CD8-positive, alpha-beta memory T cell (primary cell): ENCODE data around the gene BCR. TPM values are rescaled to one million over a fixed set of nuclear protein-coding genes. Genes with fewer than 3 reads are reported as not detected.

Experiments used
- CTCF ChIA-PET: fragments of 350-600 bp; sonication (Branson Sonifier 250); formaldehyde crosslinking; loops from one replicate; lab custom pipeline; 2021; ENCODE audit warnings: antibody characterized with exemption; lab: Charles Lee
- POLR2A ChIA-PET: fragments of 350-600 bp; sonication (Branson Sonifier 250); formaldehyde crosslinking; loops from one replicate; lab custom pipeline; 2021; ENCODE audit warnings: antibody characterized with exemption; lab: Charles Lee
- DNase-seq, 5 donors: peaks; one replicate each; pipeline versions ENCODE4 v3.0.0 to v3.0.0-alpha.2; 2020 to 2022; ENCODE audit warnings: mixed read lengths in 1 of 5
- H3K27ac ChIP-seq: one replicate; pipeline ENCODE4 v1.7.0; 2013; ENCODE audit warnings: low read depth, mild to moderate bottlenecking, low read length, moderate library complexity
- H3K27me3 ChIP-seq: 2 replicates; pipeline ENCODE4 v1.7.0; 2013; ENCODE audit warnings: low read length, mild to moderate bottlenecking; ENCODE audit not compliant: insufficient read depth, poor library complexity, severe bottlenecking
- H3K36me3 ChIP-seq: 2 replicates; pipeline ENCODE4 v1.7.0; 2013; ENCODE audit warnings: mild to moderate bottlenecking, low read length, moderate library complexity; ENCODE audit not compliant: insufficient read depth
- H3K4me1 ChIP-seq: 2 replicates; pipeline ENCODE4 v1.7.0; 2013; ENCODE audit warnings: mild to moderate bottlenecking, low read length, moderate library complexity; ENCODE audit not compliant: insufficient read depth
- H3K4me3 ChIP-seq: 2 replicates; pipeline ENCODE4 v1.7.0; 2013; ENCODE audit warnings: mild to moderate bottlenecking, low read length
- H3K9me3 ChIP-seq: 2 replicates; pipeline ENCODE4 v1.7.0; 2013; ENCODE audit warnings: mild to moderate bottlenecking, low read length
- H3K27ac Mint-ChIP-seq, 8 donors: one replicate each; pipeline ENCODE4 v1.8.0; 2020 to 2021; ENCODE audit warnings: mixed read lengths in 8 of 8, mild to moderate bottlenecking in 6 of 8, inconsistent platforms in 3 of 8, moderate library complexity in 3 of 8
- H3K27me3 Mint-ChIP-seq, 2 donors: one replicate each; pipeline ENCODE4 v1.8.0; 2020 to 2021; ENCODE audit warnings: mixed read lengths in 2 of 2, mild to moderate bottlenecking in 1 of 2, moderate library complexity in 1 of 2
- H3K36me3 Mint-ChIP-seq, 3 donors: one replicate each; pipeline ENCODE4 v1.8.0; 2020 to 2021; ENCODE audit warnings: mixed read lengths in 3 of 3, inconsistent platforms in 1 of 3, mild to moderate bottlenecking in 1 of 3
- H3K4me1 Mint-ChIP-seq, 3 donors: one replicate each; pipeline ENCODE4 v1.8.0; 2020 to 2021; ENCODE audit warnings: mixed read lengths in 3 of 3, inconsistent platforms in 1 of 3, mild to moderate bottlenecking in 1 of 3
- H3K4me3 Mint-ChIP-seq, 7 donors: one replicate each; pipeline ENCODE4 v1.8.0; 2020 to 2021; ENCODE audit warnings: mixed read lengths in 7 of 7, mild to moderate bottlenecking in 6 of 7, moderate library complexity in 4 of 7, inconsistent platforms in 2 of 7
- H3K9me3 Mint-ChIP-seq, 5 donors: one replicate each; pipeline ENCODE4 v1.8.0; 2020 to 2022; ENCODE audit warnings: mixed read lengths in 5 of 5, mild to moderate bottlenecking in 3 of 5, moderate library complexity in 2 of 5, inconsistent platforms in 1 of 5
- polyA plus RNA-seq: library from polyadenylated mRNA; unstranded; fragments of 300-500 nt; fragmentation: Illumina TruSeq; gene quantifications from one replicate; pipeline ENCODE4 v1.2.3, GENCODE V29; 2021
- total RNA-seq, 2 experiments: library from RNA; stranded (reverse); gene quantifications; one replicate each; pipeline ENCODE4 v1.2.3, GENCODE V29; 2021

The BCR gene
- total and polyA plus RNA-seq, 3 experiments from 2014 or later = 18.4 to 34.7 (median 33.2) TPM

GRCh38 chr22:23183061-23183698, 2.9 kb downstream of the BCR start:
- Histone ChIP-seq H3K27me3 (no peaks in the 10 kb centered on the region), H3K27ac (peak overlapping the region; percentile 81), H3K9me3 (no peaks in the 10 kb centered on the region), H3K4me3 (peak overlapping the region; percentile 70), H3K36me3 (peaks cover 14% of the 10 kb centered on the region), H3K4me1 (peaks cover 54% of the 10 kb centered on the region)
- Mint-ChIP-seq H3K9me3 (no peaks in the 10 kb centered on the region), H3K4me1 (peaks cover 68 to 81% (median 70%) of the 10 kb centered on the region in 3 donors), H3K27me3 (peaks cover 0 to 2% of the 10 kb centered on the region in 2 donors), H3K4me3 (peak overlapping the region; percentile 88 to 99 (median 94)), H3K27ac (peak overlapping the region; percentile 73 to 97 (median 92)), H3K36me3 (peaks cover 0 to 17% (median 0%) of the 10 kb centered on the region in 3 donors)
- CTCF ChIA-PET = interaction anchor here (1.4 to 2.2 kb wide), 4 partner anchors 60 to 106 kb away, joined by 3 to 9 read pairs (median 4); no protein-coding TSS in a partner anchor
- no peak for DNase-seq
- POLR2A ChIA-PET = no interaction called here

GRCh38 chr22:23184100-23184763, 3.9 kb downstream of the BCR start:
- Mint-ChIP-seq H3K27me3 (no peaks in the 10 kb centered on the region), H3K4me1 (peaks cover 65 to 75% (median 68%) of the 10 kb centered on the region in 3 donors), H3K9me3 (no peaks in the 10 kb centered on the region), H3K36me3 (peaks cover 0 to 24% (median 1%) of the 10 kb centered on the region in 3 donors), H3K27ac (peak overlapping the region in 7 of 8 donors; percentile 35 to 97 (median 89)), H3K4me3 (peak overlapping the region; percentile 88 to 99 (median 94))
- no peak for DNase-seq
- POLR2A ChIA-PET = no interaction called here
- H3K36me3 ChIP-seq = peaks cover 17% of the 10 kb centered on the region
- no peaks in the 10 kb centered on the region for H3K9me3 ChIP-seq
- CTCF ChIA-PET = interaction anchor here (1.6 to 2.2 kb wide), 3 partner anchors 80 to 105 kb away, joined by 3 to 9 read pairs (median 4); no protein-coding TSS in a partner anchor
- peak overlapping the region; percentile 81 for H3K27ac ChIP-seq
- H3K27me3 ChIP-seq = no peaks in the 10 kb centered on the region
- peaks cover 44% of the 10 kb centered on the region for H3K4me1 ChIP-seq
- no peak overlapping the region for H3K4me3 ChIP-seq

GRCh38 chr22:23184764-23185113, 4.4 kb downstream of the BCR start:
- peaks cover 0 to 24% (median 1%) of the 10 kb centered on the region in 3 donors for H3K36me3 Mint-ChIP-seq
- H3K27ac Mint-ChIP-seq = peak overlapping the region; percentile 35 to 94 (median 89)
- H3K27me3 ChIP-seq = no peaks in the 10 kb centered on the region
- ChIA-PET CTCF (interaction anchor here (2.2 kb wide), 1 partner anchor 97 kb away, joined by 9 read pairs; no protein-coding TSS in a partner anchor), POLR2A (no interaction called here)
- H3K27ac ChIP-seq = no peak overlapping the region
- no peaks in the 10 kb centered on the region for H3K9me3 ChIP-seq
- H3K9me3 Mint-ChIP-seq = no peaks in the 10 kb centered on the region
- peak overlapping the region; percentile 55 to 99 (median 92) for H3K4me3 Mint-ChIP-seq
- H3K4me3 ChIP-seq = no peak overlapping the region
- peaks cover 17% of the 10 kb centered on the region for H3K36me3 ChIP-seq
- no peak for DNase-seq
- H3K4me1 Mint-ChIP-seq = peaks cover 67 to 71% (median 68%) of the 10 kb centered on the region in 3 donors
- H3K27me3 Mint-ChIP-seq = no peaks in the 10 kb centered on the region
- peaks cover 39% of the 10 kb centered on the region for H3K4me1 ChIP-seq

GRCh38 chr22:23187211-23187610, 6.9 kb downstream of the BCR start:
- POLR2A ChIA-PET = no interaction called here
- CTCF ChIA-PET = interaction anchor here (0.7 to 1.6 kb wide), 4 partner anchors 28 to 233 kb away, joined by 3 to 5 read pairs (median 4); no protein-coding TSS in a partner anchor
- Histone ChIP-seq H3K4me1 (peaks cover 34% of the 10 kb centered on the region), H3K27me3 (no peaks in the 10 kb centered on the region), H3K9me3 (no peaks in the 10 kb centered on the region), H3K36me3 (peaks cover 14% of the 10 kb centered on the region), H3K27ac (no peak overlapping the region), H3K4me3 (no peak overlapping the region)
- Mint-ChIP-seq H3K36me3 (peaks cover 0 to 37% (median 1%) of the 10 kb centered on the region in 3 donors), H3K27me3 (no peaks in the 10 kb centered on the region), H3K4me1 (peaks cover 69 to 77% (median 73%) of the 10 kb centered on the region in 3 donors), H3K9me3 (no peaks in the 10 kb centered on the region), H3K4me3 (peak overlapping the region in 3 of 7 donors; percentile 15 to 54 (median 26)), H3K27ac (peak overlapping the region in 6 of 8 donors; percentile 11 to 79 (median 56))
- no peak for DNase-seq

- H3K36me3 ChIP-seq = peaks cover 14% of the 10 kb centered on the region
- DNase-seq = no peak
- no peak overlapping the region for H3K4me3 ChIP-seq
- H3K27me3 Mint-ChIP-seq = peaks cover 0 to 2% of the 10 kb centered on the region in 2 donors
- H3K27me3 ChIP-seq = no peaks in the 10 kb centered on the region
- H3K27ac ChIP-seq = no peak overlapping the region
- H3K27ac Mint-ChIP-seq = peak overlapping the region in 6 of 8 donors; percentile 24 to 91 (median 55)
- peaks cover 66 to 77% (median 71%) of the 10 kb centered on the region in 3 donors for H3K4me1 Mint-ChIP-seq
- peak overlapping the region in 2 of 7 donors; percentile 15 to 22 for H3K4me3 Mint-ChIP-seq
- no peaks in the 10 kb centered on the region for H3K9me3 ChIP-seq
- peaks cover 3 to 41% (median 6%) of the 10 kb centered on the region in 3 donors for H3K36me3 Mint-ChIP-seq
- peaks cover 32% of the 10 kb centered on the region for H3K4me1 ChIP-seq
- ChIA-PET POLR2A (no interaction called here), CTCF (interaction anchor here (1.0 to 1.6 kb wide), 4 partner anchors 11 to 94 kb away, joined by 3 to 5 read pairs (median 4); no protein-coding TSS in a partner anchor)
- H3K9me3 Mint-ChIP-seq = no peaks in the 10 kb centered on the region
Measured at GRCh38 chr22:23187871-23188700, 7.8 kb downstream of the BCR start.

GRCh38 chr22:23190526-23190925, 10.2 kb downstream of the BCR start:
- Histone ChIP-seq H3K27me3 (no peaks in the 10 kb centered on the region), H3K27ac (no peak overlapping the region), H3K36me3 (peaks cover 9% of the 10 kb centered on the region), H3K9me3 (no peaks in the 10 kb centered on the region), H3K4me1 (peaks cover 15% of the 10 kb centered on the region), H3K4me3 (no peak overlapping the region)
- H3K27me3 Mint-ChIP-seq = peaks cover 0 to 2% of the 10 kb centered on the region in 2 donors
- peaks cover 4 to 47% (median 7%) of the 10 kb centered on the region in 3 donors for H3K36me3 Mint-ChIP-seq
- H3K27ac Mint-ChIP-seq = peak overlapping the region in 1 of 8 donors; percentile 50
- no peak for DNase-seq
- peaks cover 52 to 65% (median 61%) of the 10 kb centered on the region in 3 donors for H3K4me1 Mint-ChIP-seq
- POLR2A ChIA-PET = no interaction called here
- no peak overlapping the region for H3K4me3 Mint-ChIP-seq
- CTCF ChIA-PET = no interaction called here
- no peaks in the 10 kb centered on the region for H3K9me3 Mint-ChIP-seq

GRCh38 chr22:23192133-23192532, 11.8 kb downstream of the BCR start:
- CTCF ChIA-PET = no interaction called here
- DNase-seq = no peak
- Histone ChIP-seq H3K9me3 (no peaks in the 10 kb centered on the region), H3K4me3 (no peak overlapping the region), H3K36me3 (peaks cover 13% of the 10 kb centered on the region), H3K4me1 (peaks cover 6% of the 10 kb centered on the region), H3K27me3 (no peaks in the 10 kb centered on the region), H3K27ac (no peak overlapping the region)
- H3K27me3 Mint-ChIP-seq = peaks cover 0 to 2% of the 10 kb centered on the region in 2 donors
- no peak overlapping the region for H3K4me3 Mint-ChIP-seq
- H3K4me1 Mint-ChIP-seq = peaks cover 42 to 62% (median 60%) of the 10 kb centered on the region in 3 donors
- H3K9me3 Mint-ChIP-seq = no peaks in the 10 kb centered on the region
- peaks cover 4 to 54% (median 7%) of the 10 kb centered on the region in 3 donors for H3K36me3 Mint-ChIP-seq
- POLR2A ChIA-PET = no interaction called here
- H3K27ac Mint-ChIP-seq = peak overlapping the region in 2 of 8 donors; percentile 17 to 68
